Upper lobe of right lung (tissue), 1 donor: ENCODE results near the gene RNF217. TPM values are rescaled to one million over a fixed set of nuclear protein-coding genes. Genes with fewer than 3 reads are reported as not detected.
A peak's percentile ranks its signal among the peaks of the same experiment; 100 is the strongest.

Source experiments
- ATAC-seq: fragments of 200-7000 bp; cut with Tn5 transposase; one replicate; pipeline ENCODE4 v1.9.1; 2020; ENCODE audit warnings: mild to moderate bottlenecking, moderate library complexity
- DNase-seq: peaks from one replicate; pipeline ENCODE4 v3.0.0-alpha.2; 2020
- H3K27ac ChIP-seq: fragments of 200-600 bp; one replicate; pipeline ENCODE4 v1.8.0; 2022
- H3K27me3 ChIP-seq: fragments of 200-600 bp; one replicate; pipeline ENCODE4 v1.8.0; 2022; ENCODE audit warnings: mild to moderate bottlenecking
- H3K36me3 ChIP-seq: fragments of 200-600 bp; one replicate; pipeline ENCODE4 v1.8.0; 2022
- H3K4me1 ChIP-seq: fragments of 200-600 bp; one replicate; pipeline ENCODE4 v1.8.0; 2022
- H3K4me3 ChIP-seq: fragments of 200-600 bp; one replicate; pipeline ENCODE4 v1.8.0; 2022; ENCODE audit warnings: mild to moderate bottlenecking
- H3K9me3 ChIP-seq: fragments of 200-600 bp; one replicate; pipeline ENCODE4 v1.8.0; 2022
- intact Hi-C: fragments of 100-400 bp; cut with DNase I; formaldehyde crosslinking; loops from one replicate; pipeline ENCODE4 v1.11.0; 2022
- total RNA-seq: library from RNA; stranded (reverse); fragmentation: NEBNext Ultra II Directional; extraction: Animal tissue kit (Norgen Biotek cat#: 25700); gene quantifications from one replicate; pipeline ENCODE4 v1.2.1, GENCODE V29; 2021
- TF ChIP-seq, protein P1 (sequence below): fragments of 200-600 bp; IDR thresholded peaks from one replicate; pipeline ENCODE4 v1.8.0; 2022; ENCODE audit warnings: antibody characterized with exemption
- donor health status: DM: no; HTN: yes; CAD: no; lungs with severe emphysema.

Gene RNF217
- total RNA-seq, 1 donor from 2014 or later, result 29.2 TPM

- no peak for DNase-seq
- H3K36me3 ChIP-seq, result no peaks in the 10 kb centered on the region
- H3K4me1 ChIP-seq, result peaks cover 22% of the 10 kb centered on the region
- ATAC-seq, result no peak
- H3K27me3 ChIP-seq, result no peaks in the 10 kb centered on the region
- TF ChIP-seq, protein P1, sequence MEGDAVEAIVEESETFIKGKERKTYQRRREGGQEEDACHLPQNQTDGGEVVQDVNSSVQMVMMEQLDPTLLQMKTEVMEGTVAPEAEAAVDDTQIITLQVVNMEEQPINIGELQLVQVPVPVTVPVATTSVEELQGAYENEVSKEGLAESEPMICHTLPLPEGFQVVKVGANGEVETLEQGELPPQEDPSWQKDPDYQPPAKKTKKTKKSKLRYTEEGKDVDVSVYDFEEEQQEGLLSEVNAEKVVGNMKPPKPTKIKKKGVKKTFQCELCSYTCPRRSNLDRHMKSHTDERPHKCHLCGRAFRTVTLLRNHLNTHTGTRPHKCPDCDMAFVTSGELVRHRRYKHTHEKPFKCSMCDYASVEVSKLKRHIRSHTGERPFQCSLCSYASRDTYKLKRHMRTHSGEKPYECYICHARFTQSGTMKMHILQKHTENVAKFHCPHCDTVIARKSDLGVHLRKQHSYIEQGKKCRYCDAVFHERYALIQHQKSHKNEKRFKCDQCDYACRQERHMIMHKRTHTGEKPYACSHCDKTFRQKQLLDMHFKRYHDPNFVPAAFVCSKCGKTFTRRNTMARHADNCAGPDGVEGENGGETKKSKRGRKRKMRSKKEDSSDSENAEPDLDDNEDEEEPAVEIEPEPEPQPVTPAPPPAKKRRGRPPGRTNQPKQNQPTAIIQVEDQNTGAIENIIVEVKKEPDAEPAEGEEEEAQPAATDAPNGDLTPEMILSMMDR, result no peak
- no peaks in the 10 kb centered on the region for H3K9me3 ChIP-seq
- H3K27ac ChIP-seq, result no peak overlapping the region
- intact Hi-C loops, result no loop called here
- no peak overlapping the region for H3K4me3 ChIP-seq
Measured at GRCh38 chr6:124997196-124997875, 35.1 kb downstream of the RNF217 start.

- no peaks in the 10 kb centered on the region for H3K27me3 ChIP-seq
- H3K9me3 ChIP-seq, result no peaks in the 10 kb centered on the region
- intact Hi-C loops, result no loop called here
- peaks cover 20% of the 10 kb centered on the region for H3K4me1 ChIP-seq
- no peak overlapping the region for H3K4me3 ChIP-seq
- DNase-seq (no peak), ATAC-seq (peak; percentile 68)
- H3K27ac ChIP-seq, result no peak overlapping the region
- no peaks in the 10 kb centered on the region for H3K36me3 ChIP-seq
- TF ChIP-seq, protein P1, result no peak
Measured at GRCh38 chr6:124999105-124999764, 37.0 kb downstream of the RNF217 start.

- Histone ChIP-seq H3K9me3 (no peaks in the 10 kb centered on the region), H3K4me3 (peak overlapping the region; percentile 42), H3K27ac (peak overlapping the region; percentile 20), H3K36me3 (no peaks in the 10 kb centered on the region), H3K27me3 (no peaks in the 10 kb centered on the region), H3K4me1 (peaks cover 14% of the 10 kb centered on the region)
- DNase-seq, result no peak
- TF ChIP-seq, protein P1, result no peak
- intact Hi-C loops, result no loop called here
- ATAC-seq, result peak; percentile 58
Measured at GRCh38 chr6:125001684-125002405, 39.6 kb downstream of the RNF217 start.

DNA sequence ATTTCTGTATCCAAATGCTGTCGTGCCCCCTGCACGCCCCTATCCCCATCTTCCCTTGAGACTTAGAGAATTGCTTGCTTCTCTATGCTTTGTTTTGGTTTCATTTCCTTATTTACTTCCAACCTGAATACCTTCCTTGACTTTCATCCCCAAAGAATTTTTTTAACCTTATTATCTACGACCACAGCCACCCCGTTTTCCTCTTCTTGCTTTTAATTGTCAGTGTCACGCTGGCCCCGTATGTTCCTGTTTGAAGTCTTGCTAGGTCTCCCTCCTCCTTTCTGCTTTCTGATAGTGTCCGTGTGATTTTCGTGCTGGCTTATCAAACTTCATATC is 40.1 kb downstream of the RNF217 start:
- Histone ChIP-seq H3K9me3 (no peaks in the 10 kb centered on the region), H3K27me3 (no peaks in the 10 kb centered on the region), H3K36me3 (no peaks in the 10 kb centered on the region), H3K27ac (peak overlapping the region; percentile 20), H3K4me3 (peak overlapping the region; percentile 42), H3K4me1 (peaks cover 14% of the 10 kb centered on the region)
- no peak for ATAC-seq
- no peak for DNase-seq
- TF ChIP-seq, protein P1, result no peak
- intact Hi-C loops, result no loop called here

DNA sequence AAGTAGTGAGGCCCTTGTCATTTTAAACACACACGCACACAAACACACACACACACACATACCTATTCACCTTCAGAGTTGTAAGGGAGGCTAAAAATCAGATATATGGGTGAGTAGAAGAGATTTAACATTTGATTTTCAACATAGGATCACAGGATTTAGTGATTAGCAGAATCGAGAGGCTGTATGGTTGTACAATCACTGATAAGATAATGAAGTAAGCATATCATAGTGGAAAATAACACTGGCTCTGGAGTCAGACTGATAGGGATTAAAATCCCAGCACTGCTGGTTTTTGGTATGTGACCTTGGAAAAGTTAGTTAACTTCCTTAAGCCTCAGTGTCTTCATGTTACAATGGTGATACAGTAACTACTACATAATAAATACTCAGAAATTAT is 40.8 kb downstream of the RNF217 start:
- DNase-seq (no peak), ATAC-seq (no peak)
- H3K9me3 ChIP-seq, result no peaks in the 10 kb centered on the region
- H3K36me3 ChIP-seq, result no peaks in the 10 kb centered on the region
- H3K4me3 ChIP-seq, result no peak overlapping the region
- H3K27ac ChIP-seq, result no peak overlapping the region
- H3K27me3 ChIP-seq, result no peaks in the 10 kb centered on the region
- peaks cover 14% of the 10 kb centered on the region for H3K4me1 ChIP-seq
- TF ChIP-seq, protein P1, result no peak
- intact Hi-C loops, result no loop called here
